OCI-LY1 (cell line): ENCODE data around the gene MAF.

ENCODE experiments used
- H2AFZ ChIP-seq: fragments of 200-600 bp; sonication (generic), shearing (Covaris generic); 2 replicates; pipeline ENCODE4 v1.6.0; 2014; ENCODE audit warnings: antibody characterized with exemption, mild to moderate bottlenecking, low read length
- H3F3A ChIP-seq: fragments of 200-600 bp; sonication (generic), shearing (Covaris generic); 2 replicates; pipeline ENCODE4 v1.6.0; 2014; ENCODE audit warnings: mild to moderate bottlenecking, antibody characterized with exemption, low read length, moderate library complexity; ENCODE audit not compliant: insufficient read depth
- H3K27ac ChIP-seq: fragments of 200-600 bp; sonication (generic); 2 replicates; pipeline ENCODE4 v1.5.1; 2014; ENCODE audit warnings: low read length, mixed run types, mild to moderate bottlenecking, low read depth; ENCODE audit not compliant: poor library complexity, severe bottlenecking
- H3K27me3 ChIP-seq: fragments of 200-600 bp; sonication (generic); 2 replicates; pipeline ENCODE4 v1.6.0; 2014; ENCODE audit warnings: antibody characterized with exemption, mild to moderate bottlenecking, low read length, moderate library complexity; ENCODE audit not compliant: insufficient read depth
- H3K36me3 ChIP-seq: fragments of 200-600 bp; sonication (generic); 2 replicates; pipeline ENCODE4 v1.6.1; 2014; ENCODE audit warnings: mild to moderate bottlenecking, antibody characterized with exemption, low read length, moderate library complexity, mixed read lengths; ENCODE audit not compliant: insufficient read depth
- H3K4me1 ChIP-seq: fragments of 200-600 bp; sonication (generic); 2 replicates; pipeline ENCODE4 v1.5.1; 2014; ENCODE audit warnings: mild to moderate bottlenecking, low read length, moderate library complexity; ENCODE audit not compliant: insufficient read depth, severe bottlenecking
- H3K4me2 ChIP-seq: fragments of 200-600 bp; sonication (generic), shearing (Covaris generic); 2 replicates; pipeline ENCODE4 v1.6.1; 2014; ENCODE audit warnings: low read length
- H3K4me3 ChIP-seq: fragments of 200-600 bp; sonication (generic); 2 replicates; pipeline ENCODE4 v1.5.1; 2014; ENCODE audit warnings: low read length, low read depth, mild to moderate bottlenecking, mixed read lengths; ENCODE audit not compliant: poor library complexity, severe bottlenecking
- H3K79me2 ChIP-seq: fragments of 200-600 bp; shearing (Covaris generic); 2 replicates; pipeline ENCODE4 v1.6.1; 2016; ENCODE audit warnings: mixed run types, low read length, mixed read lengths; ENCODE audit not compliant: insufficient read depth
- H3K9ac ChIP-seq: fragments of 200-600 bp; sonication (generic), shearing (Covaris generic); 2 replicates; pipeline ENCODE4 v1.6.1; 2014; ENCODE audit warnings: mild to moderate bottlenecking, low read length, mixed read lengths
- H3K9me2 ChIP-seq: fragments of 200-600 bp; sonication (generic), shearing (Covaris generic); 2 replicates; pipeline ENCODE4 v1.6.1; 2014; ENCODE audit warnings: low read depth, mild to moderate bottlenecking, low read length, mixed read lengths
- H3K9me3 ChIP-seq: fragments of 200-600 bp; shearing (Covaris generic); 2 replicates; pipeline ENCODE4 v1.6.1; 2014; ENCODE audit warnings: low read length, mixed read lengths
- H4K20me1 ChIP-seq: fragments of 200-600 bp; sonication (generic), shearing (Covaris generic); 2 replicates; pipeline ENCODE4 v1.6.0; 2016; ENCODE audit warnings: mild to moderate bottlenecking, low read length; ENCODE audit not compliant: insufficient read depth
- EZH2 ChIP-seq: fragments of 200-600 bp; sonication (generic), shearing (Covaris generic); IDR thresholded peaks from 2 replicates; pipeline ENCODE4 v1.8.0; 2017; ENCODE audit warnings: borderline replicate concordance, mixed run types, mild to moderate bottlenecking, antibody characterized with exemption, low read length, moderate library complexity, mixed read lengths
- TF ChIP-seq, protein P1 (sequence below): fragments of 200-600 bp; sonication (generic), shearing (Covaris generic); IDR thresholded peaks from 2 replicates; pipeline ENCODE4 v1.5.1; 2017; ENCODE audit warnings: mild to moderate bottlenecking, antibody characterized with exemption, low read length, moderate library complexity, mixed read lengths

MAF gene

DNA sequence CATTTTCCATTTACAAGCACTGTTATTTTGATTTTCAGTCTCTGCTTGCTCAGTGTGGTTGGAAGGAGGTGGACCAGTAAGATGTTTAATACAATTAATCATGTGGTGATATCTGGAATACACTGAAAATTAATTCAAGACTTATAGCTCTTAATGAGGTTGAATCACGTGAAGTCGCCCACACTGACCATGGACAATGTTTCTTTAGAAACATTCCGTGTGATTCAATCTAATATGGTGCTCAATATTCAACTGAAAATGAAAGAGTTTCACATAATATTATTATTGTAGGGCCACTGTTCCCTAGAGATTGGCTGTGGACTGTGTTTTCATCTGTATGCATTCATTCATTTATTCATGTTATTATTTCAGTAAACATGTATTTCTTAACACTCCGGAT is 45.2 kb upstream of the MAF start:
- no peaks in the 10 kb centered on the region for H4K20me1 ChIP-seq
- no peak for TF ChIP-seq EZH2
- TF ChIP-seq, protein P1, sequence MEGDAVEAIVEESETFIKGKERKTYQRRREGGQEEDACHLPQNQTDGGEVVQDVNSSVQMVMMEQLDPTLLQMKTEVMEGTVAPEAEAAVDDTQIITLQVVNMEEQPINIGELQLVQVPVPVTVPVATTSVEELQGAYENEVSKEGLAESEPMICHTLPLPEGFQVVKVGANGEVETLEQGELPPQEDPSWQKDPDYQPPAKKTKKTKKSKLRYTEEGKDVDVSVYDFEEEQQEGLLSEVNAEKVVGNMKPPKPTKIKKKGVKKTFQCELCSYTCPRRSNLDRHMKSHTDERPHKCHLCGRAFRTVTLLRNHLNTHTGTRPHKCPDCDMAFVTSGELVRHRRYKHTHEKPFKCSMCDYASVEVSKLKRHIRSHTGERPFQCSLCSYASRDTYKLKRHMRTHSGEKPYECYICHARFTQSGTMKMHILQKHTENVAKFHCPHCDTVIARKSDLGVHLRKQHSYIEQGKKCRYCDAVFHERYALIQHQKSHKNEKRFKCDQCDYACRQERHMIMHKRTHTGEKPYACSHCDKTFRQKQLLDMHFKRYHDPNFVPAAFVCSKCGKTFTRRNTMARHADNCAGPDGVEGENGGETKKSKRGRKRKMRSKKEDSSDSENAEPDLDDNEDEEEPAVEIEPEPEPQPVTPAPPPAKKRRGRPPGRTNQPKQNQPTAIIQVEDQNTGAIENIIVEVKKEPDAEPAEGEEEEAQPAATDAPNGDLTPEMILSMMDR = no peak
- no peak overlapping the region for H2AFZ ChIP-seq
- no peaks in the 10 kb centered on the region for H3K9me2 ChIP-seq
- no peak overlapping the region for H3K4me2 ChIP-seq
- H3F3A ChIP-seq = no peaks in the 10 kb centered on the region
- H3K4me3 ChIP-seq = no peak overlapping the region
- H3K36me3 ChIP-seq = no peaks in the 10 kb centered on the region
- H3K27me3 ChIP-seq = no peaks in the 10 kb centered on the region
- H3K9me3 ChIP-seq = no peaks in the 10 kb centered on the region
- no peak overlapping the region for H3K27ac ChIP-seq
- no peak overlapping the region for H3K9ac ChIP-seq
- H3K4me1 ChIP-seq = no peaks in the 10 kb centered on the region
- H3K79me2 ChIP-seq = no peaks in the 10 kb centered on the region

DNA sequence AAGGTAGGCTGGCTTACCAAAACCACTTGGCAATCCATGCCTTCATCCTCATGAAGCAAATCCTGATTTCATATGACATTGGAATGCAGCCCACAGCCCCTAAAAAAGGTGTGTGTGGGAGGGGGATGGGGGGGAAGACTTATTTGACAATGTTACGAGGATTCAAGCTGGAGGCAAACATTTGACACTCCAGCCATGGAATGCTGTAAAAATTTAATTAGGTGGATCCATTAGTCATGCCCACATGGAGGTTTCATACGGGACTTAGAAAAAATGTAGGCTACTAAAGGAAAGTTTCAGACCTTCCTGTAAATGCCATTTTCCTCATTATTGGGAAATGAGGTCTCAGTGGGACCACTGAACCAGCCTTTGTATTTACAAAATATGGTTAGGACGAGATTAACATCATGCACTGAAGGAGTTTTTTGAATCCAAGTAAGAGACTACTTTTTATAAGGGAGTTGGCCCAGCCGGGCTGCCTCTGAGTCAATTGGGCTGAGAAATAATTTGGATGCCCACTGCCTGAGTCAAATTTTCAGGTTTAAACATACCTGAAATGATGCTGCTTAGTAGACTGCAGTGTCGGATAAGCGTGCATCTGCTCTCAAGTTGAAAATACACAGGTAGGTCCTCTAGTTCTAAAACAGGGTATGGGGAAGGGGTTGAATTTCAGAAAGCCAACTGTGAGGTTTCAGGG is 44.6 kb upstream of the MAF start:
- no peaks in the 10 kb centered on the region for H3K9me2 ChIP-seq
- no peak overlapping the region for H3K9ac ChIP-seq
- no peak overlapping the region for H3K27ac ChIP-seq
- no peaks in the 10 kb centered on the region for H3K79me2 ChIP-seq
- no peaks in the 10 kb centered on the region for H4K20me1 ChIP-seq
- no peaks in the 10 kb centered on the region for H3K4me1 ChIP-seq
- H3K27me3 ChIP-seq = no peaks in the 10 kb centered on the region
- TF ChIP-seq, protein P1 = no peak
- no peak for TF ChIP-seq EZH2
- no peak overlapping the region for H3K4me2 ChIP-seq
- H3K36me3 ChIP-seq = no peaks in the 10 kb centered on the region
- no peaks in the 10 kb centered on the region for H3K9me3 ChIP-seq
- no peak overlapping the region for H3K4me3 ChIP-seq
- no peak overlapping the region for H2AFZ ChIP-seq
- H3F3A ChIP-seq = no peaks in the 10 kb centered on the region

DNA sequence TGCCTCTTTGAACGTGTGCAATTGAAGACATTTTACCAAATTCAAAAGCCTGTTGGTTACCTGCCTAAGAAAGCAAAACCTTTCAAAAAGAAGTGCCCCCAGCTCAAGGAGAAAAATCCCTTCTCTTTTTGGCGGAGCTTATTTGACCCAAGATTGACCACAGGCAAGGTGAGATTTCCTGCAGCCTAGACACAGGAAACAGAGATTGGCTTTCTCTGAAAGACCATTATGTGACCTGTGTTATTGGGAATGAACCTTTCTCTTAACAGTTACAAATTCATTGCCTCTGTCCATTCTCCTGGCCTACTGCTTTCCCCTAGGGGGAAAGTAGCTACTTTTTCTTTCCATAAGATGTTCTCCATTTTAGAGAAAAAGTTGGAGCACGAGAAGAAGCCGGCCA is 42.1 kb upstream of the MAF start:
- Histone ChIP-seq H3K4me2 (no peak overlapping the region), H3K9ac (no peak overlapping the region), H3K9me3 (no peaks in the 10 kb centered on the region), H3K9me2 (no peaks in the 10 kb centered on the region), H3K27me3 (no peaks in the 10 kb centered on the region), H4K20me1 (no peaks in the 10 kb centered on the region), H3F3A (no peaks in the 10 kb centered on the region), H3K79me2 (no peaks in the 10 kb centered on the region), H3K4me3 (no peak overlapping the region), H3K27ac (no peak overlapping the region), H3K36me3 (no peaks in the 10 kb centered on the region), H2AFZ (no peak overlapping the region), H3K4me1 (no peaks in the 10 kb centered on the region)
- TF ChIP-seq, protein P1 = no peak
- no peak for TF ChIP-seq EZH2
